GM18499 (cell line): ENCODE data around the gene ADAMTS18.

Source experiments
- ATAC-seq: cut with Tn5 transposase; IDR thresholded peaks from one replicate; pipeline ENCODE4 v1.9.1; 2021; ENCODE audit warnings: moderate number of reproducible peaks; ENCODE audit not compliant: insufficient read depth, unreplicated experiment

The ADAMTS18 gene

DNA sequence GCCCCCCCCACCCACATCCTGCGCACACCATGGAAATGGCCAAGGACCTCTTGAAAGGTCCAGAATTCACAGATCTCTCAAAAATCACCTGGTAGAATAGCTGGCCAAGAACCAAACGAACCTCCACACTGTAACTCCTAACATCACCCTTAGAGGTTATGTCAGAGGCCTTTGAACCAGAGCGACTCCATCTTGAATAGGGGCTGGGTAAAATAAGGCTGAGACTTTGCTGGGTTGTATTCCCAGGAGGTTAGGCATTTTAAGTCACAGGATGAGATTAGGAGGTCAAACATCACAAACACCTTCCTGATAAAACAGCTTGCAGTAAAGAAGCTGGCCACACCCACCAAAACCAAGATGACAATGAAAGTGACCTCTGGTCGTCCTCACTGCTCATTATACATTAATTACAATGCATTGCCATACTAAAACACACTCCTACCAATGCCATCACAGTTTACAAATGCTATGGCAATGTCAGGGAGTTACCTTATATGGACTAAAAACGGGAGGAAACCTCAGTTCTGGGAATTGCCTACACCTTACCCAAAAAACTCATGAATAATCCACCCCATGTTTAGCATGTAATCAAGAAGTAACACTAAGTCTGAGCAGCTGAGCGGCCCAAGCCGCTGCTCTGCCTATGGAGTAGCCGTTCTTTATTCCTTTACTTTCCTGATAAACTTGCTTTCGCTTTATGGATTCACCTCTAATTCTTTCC is 200.9 kb downstream of the ADAMTS18 start:
- no peak for ATAC-seq
